H1 (cell line): ENCODE data around the gene HOMER3.

ENCODE experiments used
- CTCF ChIP-seq, 3 experiments: IDR thresholded peaks; 1 replicate in 2 of 3; 2 replicates in 1 of 3; pipeline versions ENCODE4 v1.5.1 to v1.6.1; 2011; ENCODE audit warnings: low read length in 3 of 3, mild to moderate bottlenecking in 3 of 3, inconsistent platforms in 2 of 3, low read depth in 1 of 3, moderate library complexity in 1 of 3; ENCODE audit not compliant: insufficient read depth in 1 of 3; ENCODE audit errors: control extremely low read depth in 1 of 3
- MAX ChIP-seq: IDR thresholded peaks from 2 replicates; pipeline ENCODE4 v1.6.1; 2012; ENCODE audit warnings: inconsistent platforms
- POLR2A ChIP-seq, 2 experiments: IDR thresholded peaks; 1 replicate in 1 of 2; 2 replicates in 1 of 2; pipeline ENCODE4 v1.6.1; 2011; ENCODE audit warnings: low read depth in 2 of 2, low read length in 2 of 2, mild to moderate bottlenecking in 2 of 2; ENCODE audit errors: control extremely low read depth in 1 of 2
- TAF1 ChIP-seq: IDR thresholded peaks from 2 replicates; pipeline ENCODE4 v1.6.1; 2011; ENCODE audit warnings: mild to moderate bottlenecking, low read depth, low read length
- YY1 ChIP-seq: IDR thresholded peaks from 2 replicates; pipeline ENCODE4 v1.6.1; 2011; ENCODE audit warnings: low read depth, mild to moderate bottlenecking, low read length

DNA sequence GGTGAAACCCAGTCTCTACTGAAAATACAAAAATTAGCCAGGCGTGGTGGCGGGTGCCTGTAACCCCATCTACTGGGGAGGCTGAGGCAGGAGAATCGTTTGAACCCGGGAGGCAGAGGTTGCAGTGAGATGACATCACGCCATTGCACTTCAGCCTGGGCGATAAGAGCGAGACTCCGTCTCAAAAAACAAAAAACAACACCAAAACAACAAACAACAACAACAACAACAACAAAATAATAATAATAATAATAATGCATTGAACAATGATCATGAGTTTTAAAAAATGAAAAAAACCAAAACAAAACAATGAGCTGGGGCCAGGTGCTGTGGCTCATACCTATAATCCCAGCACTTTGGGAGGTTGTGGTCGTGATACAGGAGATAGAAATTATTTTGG lies 23.1 kb upstream of the HOMER3 start:
- TF ChIP-seq CTCF (IDR thresholded peaks at IDR 0.05; ENCODE audit: control extremely low read depth in 1 of 3, insufficient read depth in 1 of 3, low read depth in 1 of 3, low read length in 3 of 3) (no peak), MAX (no peak), YY1 (no peak), TAF1 (no peak), POLR2A (IDR thresholded peaks at IDR 0.05; ENCODE audit: control extremely low read depth in 1 of 2, low read depth in 2 of 2, low read length in 2 of 2) (no peak)
